Stimulated activated CD4-positive, alpha-beta T cell treated with anti-CD3 and anti-CD28 coated beads, Interleukin-1b, Interleukin-23, amount 100 ng/mL, for 4 hours (primary cell): Measurements from ENCODE around the gene PLCH1.

Source experiments
- DNase-seq, 2 donors: peaks; one replicate each; pipeline ENCODE4 v3.0.0-alpha.2; 2020; ENCODE audit warnings: low read depth in 2 of 2

PLCH1 gene

GRCh38 chr3:155342344-155342743 is 402.5 kb downstream of the PLCH1 start:
- no peak for DNase-seq

- no peak for DNase-seq
Measured at GRCh38 chr3:155339052-155339451, 405.8 kb downstream of the PLCH1 start.

- DNase-seq: no peak
Measured at GRCh38 chr3:155335724-155336354, 409.0 kb downstream of the PLCH1 start.

- no peak for DNase-seq
Measured at GRCh38 chr3:155334914-155335723, 409.8 kb downstream of the PLCH1 start.

GRCh38 chr3:155334215-155334913 is 410.5 kb downstream of the PLCH1 start:
- DNase-seq: no peak

GRCh38 chr3:155332716-155333115 is 412.2 kb downstream of the PLCH1 start:
- no peak for DNase-seq

- DNase-seq: no peak
Measured at GRCh38 chr3:155331078-155331477, 413.8 kb downstream of the PLCH1 start.

- DNase-seq: no peak
Measured at GRCh38 chr3:155330370-155330769, 414.5 kb downstream of the PLCH1 start.

- DNase-seq: no peak
Measured at GRCh38 chr3:155329513-155330048, 415.3 kb downstream of the PLCH1 start.

- no peak for DNase-seq
Measured at GRCh38 chr3:155327871-155328270, 417.0 kb downstream of the PLCH1 start.

GRCh38 chr3:155327430-155327829 is 417.4 kb downstream of the PLCH1 start:
- no peak for DNase-seq

GRCh38 chr3:155326901-155327300 is 418.0 kb downstream of the PLCH1 start:
- DNase-seq: no peak

- DNase-seq: no peak
Measured at GRCh38 chr3:155326244-155326643, 418.6 kb downstream of the PLCH1 start.
